Calu3 (cell line): ENCODE data around the gene KIF1C. TPM values are rescaled to one million over a fixed set of nuclear protein-coding genes. Genes with fewer than 3 reads are reported as not detected.

Source experiments
- BruUV-seq: library from RNA; stranded (reverse); fragments of 400-500 nt; replicated peaks from 2 replicates; lab custom pipeline; 2021; lab: Mats Ljungman, UMichigan
- CTCF ChIA-PET: fragments of 300-600 bp; sonication (Branson Sonifier 250); formaldehyde crosslinking; loops from one replicate; lab custom pipeline; 2022; ENCODE audit warnings: antibody characterized with exemption; lab: Charles Lee
- DNase-seq: peaks from one replicate; pipeline ENCODE4 v3.0.0; 2022
- H3K27ac Mint-ChIP-seq: one replicate; pipeline ENCODE4 v1.8.0; 2022; ENCODE audit warnings: mixed read lengths; ENCODE audit not compliant: unreplicated experiment
- H3K27me3 Mint-ChIP-seq: one replicate; pipeline ENCODE4 v1.8.0; 2022; ENCODE audit warnings: mixed read lengths; ENCODE audit not compliant: unreplicated experiment
- H3K36me3 Mint-ChIP-seq: one replicate; pipeline ENCODE4 v1.8.0; 2022; ENCODE audit warnings: mild to moderate bottlenecking, moderate library complexity, mixed read lengths; ENCODE audit not compliant: insufficient read depth, unreplicated experiment
- H3K4me1 Mint-ChIP-seq: one replicate; pipeline ENCODE4 v1.8.0; 2022; ENCODE audit warnings: mild to moderate bottlenecking, low read depth, mixed read lengths; ENCODE audit not compliant: unreplicated experiment
- H3K4me3 Mint-ChIP-seq: one replicate; pipeline ENCODE4 v1.8.0; 2022; ENCODE audit warnings: mild to moderate bottlenecking, low read depth, moderate library complexity, mixed read lengths; ENCODE audit not compliant: unreplicated experiment
- H3K9me3 Mint-ChIP-seq: one replicate; pipeline ENCODE4 v1.8.0; 2022; ENCODE audit warnings: low read depth, mixed read lengths; ENCODE audit not compliant: unreplicated experiment
- intact Hi-C: fragments of 100-400 bp; cut with micrococcal nuclease; formaldehyde crosslinking; loops from one replicate; pipeline ENCODE4 v1.10.0; 2022; ENCODE audit not compliant: unreplicated experiment
- total RNA-seq: library from RNA; stranded (reverse); gene quantifications from 2 replicates; pipeline ENCODE4 v1.2.3, GENCODE V29; 2022
- TF ChIP-seq, protein P1 (sequence below): fragments of 200-600 bp; IDR thresholded peaks from one replicate; pipeline ENCODE4 v1.8.0; 2022; ENCODE audit warnings: antibody characterized with exemption; ENCODE audit not compliant: unreplicated experiment

KIF1C gene
- total RNA-seq, 1 experiment from 2014 or later: 65.9 TPM

DNA sequence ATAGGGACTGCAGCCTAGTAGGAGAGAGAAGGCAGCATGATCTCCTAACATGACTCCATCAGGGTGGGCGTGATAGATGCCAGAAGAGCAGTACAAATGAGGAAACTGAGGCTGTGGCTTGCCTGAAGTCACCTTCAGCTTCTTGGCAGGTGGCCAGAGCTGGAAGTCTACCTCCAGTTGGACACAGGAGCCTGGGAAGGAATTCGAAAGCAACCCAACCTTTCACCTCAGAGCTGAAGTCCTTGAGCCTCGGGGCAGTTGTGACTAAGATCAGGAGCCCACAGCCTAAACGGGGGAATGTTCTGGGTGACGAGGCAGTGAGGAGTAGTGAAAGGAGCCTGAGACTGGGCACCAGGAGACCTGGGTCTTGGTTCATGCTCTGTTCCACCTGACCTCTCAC, 46.9 kb downstream of the KIF1C start:
- intact Hi-C loops: no loop called here
- H3K4me1 Mint-ChIP-seq: no peaks in the 10 kb centered on the region
- no peak overlapping the region for H3K27ac Mint-ChIP-seq
- BruUV-seq: no TSS peak
- TF ChIP-seq, protein P1, sequence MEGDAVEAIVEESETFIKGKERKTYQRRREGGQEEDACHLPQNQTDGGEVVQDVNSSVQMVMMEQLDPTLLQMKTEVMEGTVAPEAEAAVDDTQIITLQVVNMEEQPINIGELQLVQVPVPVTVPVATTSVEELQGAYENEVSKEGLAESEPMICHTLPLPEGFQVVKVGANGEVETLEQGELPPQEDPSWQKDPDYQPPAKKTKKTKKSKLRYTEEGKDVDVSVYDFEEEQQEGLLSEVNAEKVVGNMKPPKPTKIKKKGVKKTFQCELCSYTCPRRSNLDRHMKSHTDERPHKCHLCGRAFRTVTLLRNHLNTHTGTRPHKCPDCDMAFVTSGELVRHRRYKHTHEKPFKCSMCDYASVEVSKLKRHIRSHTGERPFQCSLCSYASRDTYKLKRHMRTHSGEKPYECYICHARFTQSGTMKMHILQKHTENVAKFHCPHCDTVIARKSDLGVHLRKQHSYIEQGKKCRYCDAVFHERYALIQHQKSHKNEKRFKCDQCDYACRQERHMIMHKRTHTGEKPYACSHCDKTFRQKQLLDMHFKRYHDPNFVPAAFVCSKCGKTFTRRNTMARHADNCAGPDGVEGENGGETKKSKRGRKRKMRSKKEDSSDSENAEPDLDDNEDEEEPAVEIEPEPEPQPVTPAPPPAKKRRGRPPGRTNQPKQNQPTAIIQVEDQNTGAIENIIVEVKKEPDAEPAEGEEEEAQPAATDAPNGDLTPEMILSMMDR: no peak
- no peak overlapping the region for H3K4me3 Mint-ChIP-seq
- peaks cover 2% of the 10 kb centered on the region for H3K9me3 Mint-ChIP-seq
- no peaks in the 10 kb centered on the region for H3K36me3 Mint-ChIP-seq
- CTCF ChIA-PET: no interaction called here
- no peak for DNase-seq
- no peaks in the 10 kb centered on the region for H3K27me3 Mint-ChIP-seq

DNA sequence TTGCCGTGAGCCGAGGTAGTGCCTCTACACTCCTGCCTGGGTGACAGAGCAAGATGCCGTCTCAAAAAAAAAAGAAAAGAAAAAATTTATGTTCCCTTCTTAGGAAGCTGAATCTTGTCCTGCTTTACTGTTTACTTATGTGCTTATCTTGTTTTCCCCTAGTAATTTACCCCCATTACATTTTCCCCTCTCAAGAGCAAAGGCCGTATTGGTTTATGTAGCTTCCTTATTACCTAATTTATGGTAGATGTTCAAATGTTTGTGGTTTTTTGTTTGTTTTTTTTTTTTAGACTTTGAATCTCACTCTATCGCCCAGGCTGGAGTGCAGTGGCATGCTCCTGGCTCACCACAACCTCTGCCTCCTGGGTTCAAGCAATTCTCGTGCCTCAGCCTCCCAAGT, 47.7 kb downstream of the KIF1C start:
- Mint-ChIP-seq H3K4me3 (no peak overlapping the region), H3K27ac (no peak overlapping the region), H3K4me1 (no peaks in the 10 kb centered on the region), H3K36me3 (no peaks in the 10 kb centered on the region), H3K9me3 (peaks cover 2% of the 10 kb centered on the region), H3K27me3 (no peaks in the 10 kb centered on the region)
- DNase-seq: no peak
- no TSS peak for BruUV-seq
- intact Hi-C loops: no loop called here
- TF ChIP-seq, protein P1: no peak
- CTCF ChIA-PET: no interaction called here

DNA sequence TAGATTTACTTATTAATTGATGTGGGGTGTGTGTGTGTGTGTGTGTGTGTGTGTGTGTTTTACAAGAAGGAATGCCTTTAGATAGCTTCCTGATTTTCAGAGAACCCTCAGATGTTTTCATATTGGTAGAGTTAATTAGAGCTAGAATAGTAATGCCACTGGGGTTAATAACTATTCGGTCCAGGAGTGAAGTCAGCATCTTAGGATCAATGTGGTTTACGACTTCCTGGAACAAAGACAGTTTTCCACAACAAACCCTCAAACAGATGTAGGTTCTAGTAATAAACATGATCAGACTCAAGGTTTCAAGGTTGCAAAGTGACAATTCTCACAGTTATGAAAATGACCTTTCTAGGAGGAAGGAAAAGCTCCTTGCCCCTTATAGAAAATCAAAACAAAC, 49.7 kb downstream of the KIF1C start:
- Mint-ChIP-seq H3K27ac (no peak overlapping the region), H3K27me3 (no peaks in the 10 kb centered on the region), H3K4me3 (no peak overlapping the region), H3K36me3 (no peaks in the 10 kb centered on the region), H3K4me1 (no peaks in the 10 kb centered on the region), H3K9me3 (peaks cover 2% of the 10 kb centered on the region)
- CTCF ChIA-PET: interaction anchor here (0.6 kb wide), 2 partner anchors 51 to 491 kb away, joined by 3 read pairs; no protein-coding TSS in a partner anchor
- TF ChIP-seq, protein P1: no peak
- intact Hi-C loops: no loop called here
- BruUV-seq: no TSS peak
- no peak for DNase-seq

DNA sequence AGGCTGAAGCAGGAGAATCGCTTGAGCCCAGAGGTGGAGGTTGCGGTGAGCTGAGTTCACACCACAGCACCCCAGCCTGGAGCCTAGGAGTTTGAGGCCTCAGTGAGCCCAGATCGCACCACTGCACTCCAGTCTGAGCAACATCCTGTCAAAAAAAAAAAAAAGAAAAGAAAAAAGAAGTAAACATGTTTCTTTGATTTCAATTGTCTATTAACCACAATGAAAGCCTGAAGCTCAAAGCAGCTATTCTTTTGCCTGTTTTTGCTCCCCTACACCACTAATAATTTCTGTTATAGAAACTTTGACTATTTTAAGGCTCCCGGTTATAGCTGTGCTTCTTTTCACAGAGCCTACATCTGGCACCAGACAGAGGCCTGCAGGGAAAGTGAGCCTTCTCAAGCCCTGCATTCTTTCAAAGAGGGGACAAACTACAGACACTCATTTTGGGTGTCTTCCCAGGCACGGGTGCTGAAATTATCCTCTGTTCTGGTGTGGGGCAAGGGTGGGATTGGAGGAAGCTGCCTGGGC, 51.6 kb downstream of the KIF1C start:
- TF ChIP-seq, protein P1: no peak
- Mint-ChIP-seq H3K27ac (no peak overlapping the region), H3K36me3 (no peaks in the 10 kb centered on the region), H3K4me3 (no peak overlapping the region), H3K9me3 (no peaks in the 10 kb centered on the region), H3K27me3 (no peaks in the 10 kb centered on the region), H3K4me1 (no peaks in the 10 kb centered on the region)
- intact Hi-C loops: no loop called here
- DNase-seq: no peak
- BruUV-seq: no TSS peak
- CTCF ChIA-PET: no interaction called here
